NCI-H1436 (cell line): Measurements from ENCODE around the gene TMEM120B.
A peak's percentile ranks its signal among the peaks of the same experiment; 100 is the strongest.
"Not testable (repeated sequence)": the region's sequence is repeated elsewhere in the genome, so short reads cannot be mapped to it uniquely, and the experiment has no call there.

ENCODE experiments used
- DNase-seq: peaks from one replicate; lab custom pipeline; 2025; lab: John Stamatoyannopoulos, UW

TMEM120B gene

DNA sequence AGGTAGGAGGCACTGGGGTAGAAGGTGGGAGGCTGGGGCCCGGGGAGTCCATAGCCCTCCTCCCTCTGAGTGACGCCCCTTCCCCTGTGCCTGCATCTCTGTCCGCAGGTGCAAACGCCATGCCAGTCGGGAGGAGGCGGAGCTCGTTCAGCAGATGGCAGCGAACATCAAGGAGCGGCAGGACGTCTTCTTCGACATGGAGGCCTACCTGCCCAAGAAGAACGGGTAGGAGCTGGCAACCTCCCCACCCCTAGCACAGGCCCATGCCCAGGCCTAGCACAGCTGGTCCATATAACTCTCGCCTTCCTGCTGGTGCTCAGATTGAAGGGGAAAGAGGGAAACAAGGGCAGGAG, 35.6 kb downstream of the TMEM120B start:
- DNase-seq = no peak

DNA sequence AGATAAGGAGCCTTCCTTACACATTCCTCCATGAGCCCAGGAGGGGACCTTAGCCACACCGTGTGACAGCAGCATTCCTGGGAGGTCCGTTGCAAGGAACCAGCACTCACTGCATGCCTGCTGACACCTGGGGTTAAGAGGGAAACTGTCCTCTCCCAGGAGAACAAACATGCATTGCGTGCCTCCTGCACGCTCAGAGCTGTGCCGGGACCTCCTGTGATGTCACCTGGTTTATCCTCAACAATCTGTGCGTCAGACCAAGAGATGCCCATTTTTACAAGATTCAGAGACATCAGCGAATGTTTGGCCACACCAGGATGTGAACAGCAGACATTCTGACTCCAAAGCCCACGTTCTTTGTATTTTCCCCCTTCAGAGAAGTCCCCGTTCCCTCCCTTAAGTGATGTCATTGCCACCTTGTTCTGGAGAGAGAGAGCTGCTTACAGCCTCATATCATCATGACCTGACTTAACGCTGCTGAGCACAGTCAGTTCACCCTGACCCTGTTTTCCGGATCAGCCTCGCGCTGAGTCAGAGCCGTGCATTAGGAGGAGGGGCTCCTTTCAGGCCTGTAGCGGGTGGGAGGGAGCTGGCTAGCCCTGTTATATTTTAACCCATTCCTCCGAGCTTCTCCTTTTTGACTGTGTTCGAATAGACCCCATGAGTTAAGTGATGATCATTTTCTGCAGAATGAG, 36.2 kb downstream of the TMEM120B start:
- no peak for DNase-seq

DNA sequence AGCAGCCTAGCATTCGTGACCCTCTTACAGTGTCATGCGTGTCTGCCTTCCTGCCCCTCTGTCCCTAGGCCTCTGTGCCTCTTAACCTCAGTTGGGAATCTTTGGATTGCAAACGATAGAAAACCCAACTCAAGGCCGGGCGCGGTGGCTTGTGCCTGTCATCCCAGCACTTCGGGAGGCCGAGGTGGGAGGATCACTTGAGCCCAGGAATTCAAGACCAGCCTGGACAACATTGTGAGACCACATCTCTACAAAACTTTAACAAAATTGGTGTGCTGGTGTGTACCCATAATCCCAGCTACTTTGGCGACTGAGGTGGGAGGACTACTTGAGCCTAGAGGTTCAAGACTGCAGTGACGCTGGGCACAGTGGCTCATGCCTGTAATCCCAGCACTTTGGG, 36.7 kb downstream of the TMEM120B start:
- DNase-seq = no peak

DNA sequence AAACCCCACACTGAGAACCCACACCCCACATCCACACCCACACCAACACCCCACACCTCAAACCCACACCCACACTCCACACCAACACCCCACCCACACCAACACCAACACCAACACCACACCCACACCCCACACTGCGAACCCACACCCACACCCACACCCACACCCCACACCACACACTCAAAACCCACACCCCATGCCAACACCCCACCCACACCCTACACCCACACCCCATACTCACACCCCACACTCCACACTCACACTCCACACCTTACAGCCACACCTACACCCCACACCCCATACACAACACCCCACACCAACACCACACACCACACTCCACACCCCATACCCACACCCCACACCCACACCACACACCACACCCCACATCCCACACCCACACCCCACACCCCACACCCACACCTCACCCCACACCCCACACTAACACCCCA, 38.0 kb downstream of the TMEM120B start:
- no peak for DNase-seq

DNA sequence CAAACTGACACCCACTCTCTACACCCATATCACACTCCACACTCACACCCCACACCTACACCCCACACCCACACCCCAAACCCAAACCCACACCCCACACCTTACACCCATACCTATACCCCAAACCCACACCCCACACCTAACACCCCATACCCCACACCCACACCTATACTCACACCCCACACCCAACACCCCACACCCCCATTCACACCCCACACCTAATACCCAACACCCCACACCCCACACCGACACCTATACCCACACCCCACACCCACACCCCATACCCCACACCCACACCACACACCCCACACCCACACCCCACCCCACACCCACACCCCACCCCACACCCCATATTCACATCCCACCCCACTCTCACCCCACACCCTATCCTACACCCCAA, 38.5 kb downstream of the TMEM120B start:
- DNase-seq = no peak

DNA sequence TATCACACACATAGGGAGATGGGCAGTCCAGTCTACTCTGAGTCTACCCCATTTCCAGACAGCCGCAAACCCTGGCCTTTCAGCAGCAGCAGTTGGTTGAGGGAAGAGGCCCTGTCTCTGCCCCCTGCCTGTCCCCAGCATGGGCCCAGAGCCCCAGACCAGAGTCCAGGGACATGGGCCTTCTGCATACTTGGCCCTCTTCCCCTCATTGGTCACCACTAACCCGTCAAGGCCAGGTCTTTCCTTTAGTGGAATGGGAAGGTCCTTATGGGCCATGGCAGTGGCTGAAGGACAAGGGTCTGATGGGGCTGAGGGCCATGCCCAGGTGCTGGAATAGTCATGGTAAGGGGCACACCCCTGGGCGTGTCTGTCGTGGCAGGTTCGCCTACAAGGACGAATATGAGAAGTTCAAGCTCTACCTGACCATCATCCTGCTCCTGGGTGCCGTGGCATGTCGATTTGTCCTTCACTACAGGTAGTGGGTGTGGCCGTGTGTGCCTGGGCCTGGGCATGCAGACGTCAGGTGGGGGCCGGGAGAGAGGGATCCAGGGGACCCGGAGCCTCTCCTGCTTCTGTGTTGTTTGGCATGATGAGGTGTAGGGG, 39.3 kb downstream of the TMEM120B start:
- DNase-seq = no peak

DNA sequence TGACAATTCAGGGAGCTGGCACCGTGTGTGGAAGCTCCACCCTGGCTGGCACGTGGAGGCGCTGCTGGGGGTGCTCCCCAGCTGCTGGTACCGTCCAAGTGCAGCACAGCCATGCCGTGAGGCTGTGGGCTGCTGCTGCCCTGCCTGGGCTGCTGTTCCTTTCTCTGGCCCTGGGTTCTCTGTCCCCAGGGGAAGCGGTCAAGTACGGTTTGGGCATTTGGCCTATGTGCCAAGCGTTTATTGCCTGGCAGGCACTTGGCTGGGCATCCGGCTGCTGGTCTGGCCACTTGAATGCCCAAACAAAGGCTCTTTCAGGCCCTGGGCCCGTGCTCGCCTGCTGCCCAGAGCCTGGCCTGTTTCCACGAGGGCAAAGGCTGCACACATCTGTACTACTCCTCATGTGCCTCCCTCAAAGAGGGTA, 41.3 kb downstream of the TMEM120B start:
- no peak for DNase-seq

DNA sequence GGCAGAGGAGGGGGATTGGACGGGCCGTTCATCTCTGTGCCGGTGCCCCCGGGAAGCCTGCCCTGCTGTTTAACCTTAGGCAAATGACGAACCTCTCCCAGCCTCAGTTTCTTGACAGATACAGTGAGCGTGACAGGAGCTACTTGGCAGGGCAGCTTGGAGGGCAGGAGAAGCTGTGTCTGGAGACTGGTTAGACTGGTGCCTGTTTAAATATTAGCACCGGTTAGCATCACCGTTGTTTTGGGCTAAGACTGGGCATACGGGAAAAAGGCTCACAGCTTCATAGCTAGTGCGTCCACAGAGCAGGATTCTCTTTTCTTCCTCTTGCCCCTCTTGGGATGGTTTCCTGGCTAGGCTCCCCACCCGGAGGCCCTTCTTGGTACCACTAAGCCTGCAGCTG, 42.3 kb downstream of the TMEM120B start:
- DNase-seq = no peak

DNA sequence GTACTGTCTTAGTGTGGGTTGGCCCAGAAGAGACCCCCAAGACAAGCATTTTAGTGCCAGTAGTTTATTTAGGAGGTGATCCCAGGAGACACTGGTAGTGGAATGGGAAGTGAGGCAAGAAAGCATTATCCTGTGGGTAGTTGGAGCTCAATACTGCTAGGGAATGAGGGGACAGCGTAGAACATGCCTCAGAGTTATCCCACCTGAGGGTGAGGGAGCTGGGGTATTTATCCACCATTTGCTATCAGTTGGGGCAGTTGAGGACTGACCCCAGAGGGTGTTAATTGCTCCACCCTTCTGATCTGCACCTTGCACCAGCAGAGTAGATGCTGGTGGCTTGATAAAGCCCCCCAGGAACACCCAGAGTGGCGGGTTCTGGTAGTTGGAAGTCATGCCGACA, 43.0 kb downstream of the TMEM120B start:
- DNase-seq = no peak

DNA sequence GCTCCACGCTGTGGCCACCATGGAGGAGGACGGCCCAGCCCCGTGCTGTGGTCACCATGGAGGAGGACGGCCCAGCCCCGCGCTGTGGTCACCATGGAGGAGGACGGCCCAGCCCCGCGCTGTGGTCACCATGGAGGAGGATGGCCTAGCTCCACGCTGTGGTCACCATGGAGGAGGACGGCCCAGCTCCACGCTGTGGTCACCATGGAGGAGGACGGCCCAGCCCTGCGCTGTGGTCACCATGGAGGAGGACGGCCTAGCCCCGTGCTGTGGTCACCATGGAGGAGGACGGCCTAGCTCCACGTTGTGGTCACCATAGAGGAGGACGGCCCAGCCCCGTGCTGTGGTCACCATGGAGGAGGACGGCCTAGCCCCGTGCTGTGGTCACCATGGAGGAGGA, 46.0 kb downstream of the TMEM120B start:
- DNase-seq = not testable (repeated sequence)

DNA sequence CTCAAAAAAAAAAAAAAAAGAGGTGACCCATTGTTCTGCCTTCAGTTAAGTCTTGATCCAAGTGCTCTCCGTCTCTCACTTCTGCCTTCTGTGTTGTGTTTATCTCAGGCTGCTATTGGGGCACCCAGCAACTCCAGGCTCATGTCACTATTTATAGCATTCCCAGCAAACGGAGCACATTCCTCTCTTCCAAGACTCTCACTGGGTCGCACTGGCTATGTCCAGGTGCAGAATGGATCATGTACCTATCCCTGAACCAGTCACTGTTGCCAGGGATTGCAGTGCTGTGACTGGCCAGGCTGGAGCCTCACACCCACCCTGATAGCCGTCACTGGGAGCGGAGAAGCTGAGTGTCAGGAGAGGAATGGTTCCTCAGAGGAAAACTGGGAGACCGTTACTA, 49.7 kb downstream of the TMEM120B start:
- DNase-seq = no peak

DNA sequence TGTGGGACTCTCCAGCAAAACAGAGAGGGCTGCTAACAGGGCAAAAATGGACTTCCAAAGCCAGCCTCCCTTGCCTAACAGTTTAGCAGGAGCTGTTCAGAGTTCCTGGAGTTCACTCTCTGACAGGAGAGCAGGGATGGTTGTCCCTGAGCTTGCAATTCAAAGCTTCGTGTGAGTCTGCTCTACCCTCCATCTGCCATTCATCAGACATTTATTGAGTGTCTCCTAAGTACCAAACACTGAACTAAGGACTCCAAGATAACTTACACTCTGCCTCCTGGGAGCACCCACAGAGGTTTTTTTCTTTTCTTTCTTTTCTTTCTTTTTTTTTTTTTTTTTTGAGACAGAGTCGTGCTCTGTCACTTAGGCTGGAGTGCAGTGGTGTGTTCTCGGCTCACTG, 52.3 kb downstream of the TMEM120B start:
- DNase-seq = no peak

DNA sequence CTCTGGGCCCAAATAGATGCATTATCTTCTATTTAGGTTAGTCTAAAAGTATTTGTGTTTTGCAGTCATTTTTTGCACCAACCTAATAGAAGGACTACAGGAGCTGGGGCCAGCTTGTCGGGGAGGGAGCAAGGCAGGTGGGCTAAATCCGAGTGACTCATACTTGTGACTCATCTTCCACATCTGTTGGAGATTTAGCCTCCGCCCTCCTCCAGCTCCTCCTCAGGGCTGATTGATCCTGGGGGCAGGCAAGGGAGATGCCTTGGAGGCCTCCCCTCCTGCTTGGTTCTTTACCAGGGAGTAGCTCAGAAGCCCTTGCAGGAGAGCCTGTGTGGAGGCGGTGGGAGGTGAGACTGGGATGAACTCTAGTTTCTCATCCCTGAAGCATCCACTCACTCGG, 53.0 kb downstream of the TMEM120B start:
- no peak for DNase-seq

DNA sequence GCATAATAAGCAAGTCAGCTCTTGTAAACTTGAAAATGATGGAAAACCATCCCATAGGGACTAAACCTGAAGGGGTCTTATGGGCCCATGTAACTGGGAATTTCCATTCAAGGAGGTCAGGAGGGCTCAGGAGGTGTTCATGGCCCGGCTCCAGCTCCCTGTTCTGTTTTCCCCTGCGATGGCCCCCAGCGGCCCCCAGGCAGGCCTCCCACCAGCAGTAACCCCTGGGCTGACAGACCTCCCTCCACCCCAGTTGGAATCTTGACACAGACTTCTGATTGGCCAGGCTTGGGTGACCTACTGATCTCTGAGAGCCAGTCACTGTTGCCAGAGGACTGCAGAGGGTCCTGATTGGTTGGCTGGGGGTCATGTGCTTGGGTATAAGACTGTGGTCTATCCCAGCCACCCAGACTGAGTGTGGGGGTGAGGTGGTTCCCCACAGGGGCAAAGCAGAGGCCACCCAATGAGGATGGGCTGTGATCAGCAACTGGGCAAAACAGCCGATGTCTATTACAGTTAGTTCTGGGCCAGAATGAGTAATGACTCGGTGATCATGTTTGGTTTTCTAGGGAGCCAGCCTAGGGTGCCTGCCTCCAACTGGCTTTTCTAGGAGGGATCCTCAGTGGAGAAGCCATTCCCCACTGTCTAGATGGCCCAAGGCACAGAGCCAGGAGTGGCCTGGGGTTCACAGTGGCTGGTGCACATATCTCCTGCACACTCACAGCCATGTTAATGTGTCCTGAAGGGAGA, 53.9 kb downstream of the TMEM120B start:
- no peak for DNase-seq

DNA sequence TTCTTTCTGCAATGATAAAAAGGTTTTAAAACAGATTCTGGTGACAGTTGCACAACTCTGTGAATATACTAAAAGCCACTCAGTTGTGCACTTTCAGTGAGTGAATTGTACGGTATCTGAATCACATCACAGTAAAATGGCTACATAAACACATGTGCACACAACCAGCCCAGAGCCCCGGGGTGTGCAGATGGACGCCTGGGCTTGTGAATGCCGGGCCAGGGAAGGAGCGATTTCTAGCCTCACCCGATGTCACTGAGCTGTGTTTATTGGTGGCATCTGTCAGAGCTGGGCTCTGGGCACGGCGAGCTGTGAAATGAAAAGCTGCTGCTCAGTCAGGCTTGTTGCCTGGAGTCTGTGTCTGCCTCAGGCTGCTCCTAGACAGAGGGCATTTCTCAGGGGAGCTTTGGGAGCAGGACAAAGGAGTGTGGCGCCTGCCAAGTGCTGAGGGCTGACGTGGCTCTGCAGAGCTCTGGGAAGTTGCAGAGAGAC, 55.0 kb downstream of the TMEM120B start:
- peak; percentile 26 for DNase-seq

DNA sequence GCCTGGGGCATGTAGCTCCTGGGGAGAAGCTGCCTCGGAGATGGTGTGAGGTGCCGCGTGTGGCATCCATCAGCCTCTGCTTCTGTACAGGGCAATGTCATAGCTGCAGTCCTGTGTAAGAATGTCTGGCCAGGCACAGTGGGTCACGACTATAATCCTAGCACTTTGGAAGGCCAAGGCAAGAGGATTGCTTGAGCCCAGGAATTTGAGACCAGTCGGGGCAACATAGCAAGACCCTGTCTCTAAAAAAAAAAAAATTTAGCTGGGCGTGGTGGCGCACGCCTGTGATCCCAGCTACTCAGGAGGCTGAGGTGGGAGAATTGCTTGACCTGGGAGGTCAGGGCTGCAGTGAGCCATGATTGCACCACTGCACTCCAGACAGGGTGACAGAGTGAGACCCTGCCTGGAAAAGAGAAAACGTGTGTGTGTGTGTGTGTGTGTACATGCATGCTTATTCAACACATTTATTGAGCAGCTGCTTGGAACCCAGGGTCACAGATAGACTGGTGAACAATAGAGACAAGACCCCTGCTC, 56.8 kb downstream of the TMEM120B start:
- DNase-seq = no peak

DNA sequence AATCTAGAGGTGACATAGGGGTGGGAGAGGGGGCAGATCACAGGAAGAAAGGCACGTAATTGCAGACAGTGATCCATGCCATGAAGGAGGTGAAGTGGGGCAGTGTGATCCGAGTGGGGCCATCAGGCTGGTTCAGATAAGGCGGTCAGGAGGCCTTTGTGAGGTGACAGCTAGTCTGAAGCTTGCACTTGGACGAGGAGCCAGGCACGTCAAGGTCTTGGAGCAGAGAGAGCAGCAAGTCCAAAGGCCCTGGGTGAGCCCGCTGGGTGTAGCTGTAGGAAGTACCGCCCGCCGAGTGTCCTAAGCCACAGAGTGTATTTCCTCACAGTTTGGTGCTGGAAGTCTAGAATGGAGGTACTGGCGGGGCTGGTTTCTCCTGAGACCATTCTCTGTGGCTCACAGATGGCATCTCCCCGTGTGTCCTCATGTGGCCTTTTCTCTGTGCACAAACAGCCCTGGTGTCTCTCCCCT, 57.3 kb downstream of the TMEM120B start:
- no peak for DNase-seq

DNA sequence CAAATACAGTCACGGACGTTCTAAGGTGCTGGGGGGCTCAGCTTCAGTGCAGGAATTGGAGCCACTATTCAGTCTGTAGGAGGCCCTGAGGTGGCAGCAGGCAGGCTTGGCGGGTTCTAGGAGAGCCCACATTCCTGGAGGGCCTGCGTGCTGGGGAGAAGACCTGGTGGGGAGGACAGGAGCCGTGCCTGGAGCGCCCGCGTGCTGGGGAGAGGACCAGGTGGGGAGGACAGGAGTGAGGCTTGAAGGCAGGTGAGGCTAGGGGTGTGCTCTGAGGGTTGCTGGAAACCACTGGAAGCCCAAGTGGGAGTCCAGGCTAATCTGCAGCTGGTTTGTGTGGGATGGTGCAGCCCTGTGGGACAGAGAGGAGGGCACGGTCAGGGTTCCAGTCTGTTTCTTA, 57.8 kb downstream of the TMEM120B start:
- no peak for DNase-seq

DNA sequence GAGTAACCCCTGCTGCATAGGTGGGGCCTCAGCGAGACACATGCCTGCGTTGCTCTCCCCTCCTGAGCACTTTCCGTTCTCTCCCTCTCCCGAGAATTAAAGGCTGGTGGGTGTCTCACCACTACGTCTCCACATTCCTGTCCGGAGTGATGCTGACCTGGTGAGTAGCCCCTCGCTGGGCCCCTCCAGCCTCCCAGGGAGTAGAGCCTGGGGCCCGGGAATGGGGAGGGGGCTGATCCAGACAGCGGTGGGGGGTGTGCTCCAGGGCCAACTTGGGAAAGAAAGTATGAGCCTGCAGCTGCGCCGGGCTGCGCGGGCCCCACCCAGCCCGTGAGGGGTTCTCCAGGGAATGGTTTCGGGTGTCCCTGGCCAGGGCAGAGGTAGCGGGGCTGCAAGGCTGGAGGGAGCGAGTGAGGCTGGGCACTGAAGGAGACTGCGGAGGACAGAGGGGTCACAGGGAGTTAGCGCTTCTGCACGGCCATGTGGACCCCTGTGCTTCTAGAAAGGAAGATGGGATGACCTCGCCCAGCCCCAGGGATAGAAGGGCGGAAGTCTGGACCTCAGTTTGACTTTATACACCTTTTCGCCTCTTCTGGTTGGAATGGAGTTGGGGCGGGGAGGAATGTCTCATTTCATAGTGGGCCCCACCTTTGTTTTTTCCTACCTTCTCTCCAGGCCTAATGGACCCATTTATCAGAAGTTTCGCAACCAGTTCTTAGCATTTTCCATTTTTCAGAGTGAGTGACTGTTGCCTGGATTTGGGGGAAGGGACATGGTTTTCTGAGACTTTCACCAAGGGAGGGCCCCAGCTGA, 58.5 kb downstream of the TMEM120B start:
- DNase-seq = no peak

DNA sequence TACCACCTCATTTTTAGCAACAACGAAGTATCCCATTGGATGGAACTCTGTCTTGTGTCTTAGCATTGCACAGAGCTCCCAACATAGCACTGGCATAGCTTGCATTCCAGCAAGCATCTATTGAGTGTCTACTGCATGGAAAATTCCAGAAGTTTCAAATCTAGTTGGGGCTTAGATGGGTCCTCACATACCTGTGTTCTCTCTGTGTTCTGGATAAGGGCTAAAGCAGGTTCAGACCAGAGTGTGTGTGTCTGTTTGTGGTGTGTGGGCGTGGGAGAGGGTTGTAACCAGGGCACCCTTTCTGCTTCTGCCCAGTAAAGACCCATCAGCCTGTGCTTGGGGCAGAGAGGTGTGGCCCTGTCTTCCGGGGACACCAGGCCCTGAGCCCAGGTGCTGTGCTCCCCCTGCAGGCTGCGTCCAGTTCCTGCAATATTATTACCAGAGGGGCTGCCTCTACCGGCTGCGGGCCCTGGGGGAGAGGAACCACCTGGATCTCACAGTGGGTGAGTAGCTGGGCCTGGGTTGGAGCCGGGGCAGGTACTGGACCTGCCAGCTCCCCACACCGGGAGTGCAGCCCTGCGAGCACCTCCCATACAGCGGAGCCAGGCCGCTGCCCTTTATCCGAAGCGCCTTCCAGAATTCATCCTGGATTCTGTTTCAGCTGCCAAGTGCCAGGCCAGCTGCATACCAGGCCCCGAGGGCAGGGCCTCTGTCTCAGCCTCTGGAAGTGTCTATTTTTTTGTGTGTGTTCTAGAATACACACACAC, 60.6 kb downstream of the TMEM120B start:
- DNase-seq = peak; percentile 73

DNA sequence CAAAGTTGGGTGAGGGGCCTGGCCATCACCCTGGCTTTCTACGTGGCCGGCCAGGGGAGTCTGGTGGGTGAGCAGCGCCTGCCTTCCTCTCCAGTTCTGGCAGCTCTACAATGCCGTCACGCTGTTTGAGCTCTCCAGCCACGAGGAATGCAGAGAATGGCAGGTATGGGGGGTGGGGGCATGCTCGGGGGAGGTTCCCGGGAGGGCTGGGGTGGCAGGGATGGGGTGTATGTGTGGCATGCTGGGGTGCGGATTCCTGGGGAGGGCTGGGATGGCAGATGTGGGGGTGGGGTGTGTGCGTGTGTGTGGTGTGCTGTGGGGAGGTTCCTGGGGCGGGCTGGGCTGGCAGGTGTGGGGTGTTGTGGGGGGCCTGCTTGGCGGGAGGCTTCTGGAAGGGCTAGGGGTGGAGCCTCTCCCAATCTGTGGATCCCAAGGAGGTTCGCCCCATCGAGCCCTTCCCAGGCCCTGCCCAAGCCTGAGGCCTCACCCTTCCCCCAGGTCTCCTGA, 62.5 kb downstream of the TMEM120B start:
- DNase-seq = no peak
